Measurements from ENCODE around the gene SLC26A3.

SLC26A3 gene

DNA sequence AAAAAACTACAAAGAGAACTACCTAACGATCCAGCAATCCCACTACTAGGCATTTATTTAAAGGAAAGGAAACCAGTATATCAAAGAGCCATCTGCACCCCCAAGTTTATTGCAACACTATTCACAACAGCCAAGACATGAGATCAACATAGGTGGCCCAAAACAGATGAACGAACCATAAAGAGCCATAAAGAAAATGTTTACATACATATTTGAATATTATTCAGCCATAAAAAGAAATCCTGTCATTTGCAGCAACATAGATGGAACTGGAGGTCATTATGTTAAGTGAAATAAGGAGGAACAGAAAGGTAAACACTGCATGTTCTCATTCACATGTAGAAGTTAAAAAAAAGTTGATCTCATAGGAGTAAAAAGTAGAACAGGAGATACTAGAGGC lies 15.6 kb upstream of the SLC26A3 start:
- no peaks in the 10 kb centered on the region for H3K36me3 ChIP-seq
- H3K4me3 ChIP-seq = no peak overlapping the region
- H3K4me2 ChIP-seq = no peak overlapping the region
- no peak for TF ChIP-seq Cebpa-rat (IDR thresholded peaks at IDR 0.05)
- H3K27ac ChIP-seq = no peak overlapping the region
- no peaks in the 10 kb centered on the region for H3K9me3 ChIP-seq
- H3K9ac ChIP-seq = no peak overlapping the region
- H3K4me1 ChIP-seq = peaks cover 7% of the 10 kb centered on the region
- H3K27me3 ChIP-seq = no peaks in the 10 kb centered on the region
- H4K20me1 ChIP-seq = no peaks in the 10 kb centered on the region

DNA sequence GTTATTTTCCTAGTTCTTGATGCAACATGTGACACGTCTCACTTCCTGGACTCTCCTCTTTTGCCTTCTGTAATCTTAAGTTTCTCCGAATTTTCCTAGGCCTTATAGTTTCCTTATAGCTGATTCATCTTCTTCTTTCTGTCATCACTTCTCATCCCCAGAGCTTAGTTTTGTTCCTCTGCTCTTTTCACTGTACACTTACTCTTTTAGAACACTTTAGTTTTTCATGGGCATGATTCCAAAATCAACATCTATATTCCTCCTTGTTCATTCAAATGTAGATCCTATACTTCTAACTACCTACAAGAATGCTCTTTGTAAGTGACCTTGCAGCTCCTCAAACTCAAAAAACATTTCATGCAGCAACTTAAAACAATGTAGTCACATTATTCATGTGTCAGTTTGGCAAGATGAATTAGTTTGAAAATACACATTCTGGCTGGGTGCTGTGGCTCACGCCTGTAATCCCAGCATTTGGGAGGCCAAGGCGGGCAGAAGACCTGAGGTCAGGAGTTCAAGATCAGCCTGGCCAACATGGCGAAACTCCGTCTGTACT lies 13.1 kb upstream of the SLC26A3 start:
- no peak for TF ChIP-seq Cebpa-rat (IDR thresholded peaks at IDR 0.05)
- no peaks in the 10 kb centered on the region for H3K36me3 ChIP-seq
- H3K9ac ChIP-seq = no peak overlapping the region
- H3K4me3 ChIP-seq = no peak overlapping the region
- no peak overlapping the region for H3K27ac ChIP-seq
- no peak overlapping the region for H3K4me2 ChIP-seq
- no peaks in the 10 kb centered on the region for H4K20me1 ChIP-seq
- H3K27me3 ChIP-seq = no peaks in the 10 kb centered on the region
- H3K4me1 ChIP-seq = peaks cover 10% of the 10 kb centered on the region
- H3K9me3 ChIP-seq = no peaks in the 10 kb centered on the region

DNA sequence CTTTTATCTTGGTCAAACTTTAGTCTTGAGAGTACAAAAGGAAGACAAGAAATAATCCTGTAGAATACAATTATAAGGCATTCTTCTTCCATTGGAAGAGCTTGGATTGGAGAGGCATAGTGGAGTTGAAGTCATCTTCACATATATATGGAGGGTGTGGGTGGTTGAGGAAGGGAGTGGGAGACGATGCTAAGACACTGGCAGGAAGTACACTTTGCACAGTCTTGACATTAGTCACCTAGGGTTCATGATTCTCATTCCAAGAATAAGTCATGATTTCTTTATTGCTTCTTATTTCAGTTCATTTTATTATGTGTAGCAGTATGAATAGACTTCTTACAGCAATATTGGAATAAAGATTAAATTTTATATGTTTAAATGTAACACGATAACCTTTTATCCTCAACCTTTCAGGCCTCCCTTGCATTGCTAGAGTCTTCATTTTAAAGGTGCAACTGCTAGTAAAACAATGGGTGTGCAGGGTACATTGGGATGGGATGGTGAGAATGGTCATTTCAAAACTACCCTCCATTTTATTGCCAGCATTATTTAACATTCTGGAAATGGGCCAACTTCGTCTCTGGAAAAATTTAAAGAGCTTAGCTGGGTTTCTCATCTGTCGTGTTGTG lies 12.3 kb upstream of the SLC26A3 start:
- no peak for TF ChIP-seq Cebpa-rat (IDR thresholded peaks at IDR 0.05)
- no peaks in the 10 kb centered on the region for H3K36me3 ChIP-seq
- no peak overlapping the region for H3K9ac ChIP-seq
- H3K4me3 ChIP-seq = no peak overlapping the region
- H3K4me1 ChIP-seq = peaks cover 10% of the 10 kb centered on the region
- no peaks in the 10 kb centered on the region for H3K27me3 ChIP-seq
- H3K9me3 ChIP-seq = no peaks in the 10 kb centered on the region
- no peaks in the 10 kb centered on the region for H4K20me1 ChIP-seq
- H3K27ac ChIP-seq = no peak overlapping the region
- no peak overlapping the region for H3K4me2 ChIP-seq

DNA sequence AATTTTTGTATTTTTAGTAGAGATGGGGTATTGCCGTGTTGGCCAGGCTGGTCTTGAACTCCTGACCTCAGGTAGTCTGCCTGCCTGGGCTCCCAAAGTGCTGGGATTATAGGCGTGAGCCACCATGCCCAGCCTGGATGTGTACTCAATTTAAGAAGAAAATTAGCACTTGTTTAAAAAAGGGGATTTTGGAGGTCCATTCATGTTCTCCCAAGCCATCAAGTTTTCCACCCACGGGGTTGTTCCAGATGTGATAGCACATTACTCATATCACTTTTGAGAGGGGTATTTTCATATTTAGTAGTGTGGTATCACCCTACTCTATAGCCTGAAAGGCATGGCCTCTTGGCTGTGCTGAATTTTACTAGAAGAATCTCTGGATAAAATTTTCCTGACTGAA lies 10.5 kb upstream of the SLC26A3 start:
- Histone ChIP-seq H3K4me3 (no peak overlapping the region), H3K36me3 (no peaks in the 10 kb centered on the region), H3K9me3 (no peaks in the 10 kb centered on the region), H3K27ac (no peak overlapping the region), H3K27me3 (no peaks in the 10 kb centered on the region), H3K4me1 (peaks cover 10% of the 10 kb centered on the region), H4K20me1 (no peaks in the 10 kb centered on the region), H3K9ac (no peak overlapping the region), H3K4me2 (peak overlapping the region; percentile 2; the same call in 1 of the 2 replicates)
- TF ChIP-seq Cebpa-rat (IDR thresholded peaks at IDR 0.05) = no peak

DNA sequence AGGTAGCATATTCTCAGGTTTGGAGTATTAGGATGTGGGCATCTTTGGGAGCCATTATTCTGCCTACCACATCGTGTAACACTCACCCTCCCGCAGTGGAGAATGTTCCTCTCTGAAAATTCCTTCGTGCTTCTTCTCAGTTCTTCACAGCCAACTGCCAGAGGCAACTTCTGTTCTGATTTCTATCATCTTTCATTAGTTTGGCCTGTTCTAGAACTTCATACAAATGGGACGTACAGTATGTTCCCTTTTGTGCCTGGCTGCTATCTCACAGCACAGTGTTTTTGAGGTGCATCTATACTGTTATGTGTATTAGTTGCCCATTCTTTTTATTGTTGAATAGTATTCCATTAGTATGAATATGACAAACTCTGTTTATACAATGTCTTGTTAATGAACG lies 8.9 kb upstream of the SLC26A3 start:
- Histone ChIP-seq H3K36me3 (no peaks in the 10 kb centered on the region), H3K4me3 (no peak overlapping the region), H3K4me1 (peaks cover 10% of the 10 kb centered on the region), H3K27ac (no peak overlapping the region), H3K9ac (no peak overlapping the region), H4K20me1 (no peaks in the 10 kb centered on the region), H3K4me2 (no peak overlapping the region), H3K27me3 (no peaks in the 10 kb centered on the region), H3K9me3 (no peaks in the 10 kb centered on the region)
- no peak for TF ChIP-seq Cebpa-rat (IDR thresholded peaks at IDR 0.05)

DNA sequence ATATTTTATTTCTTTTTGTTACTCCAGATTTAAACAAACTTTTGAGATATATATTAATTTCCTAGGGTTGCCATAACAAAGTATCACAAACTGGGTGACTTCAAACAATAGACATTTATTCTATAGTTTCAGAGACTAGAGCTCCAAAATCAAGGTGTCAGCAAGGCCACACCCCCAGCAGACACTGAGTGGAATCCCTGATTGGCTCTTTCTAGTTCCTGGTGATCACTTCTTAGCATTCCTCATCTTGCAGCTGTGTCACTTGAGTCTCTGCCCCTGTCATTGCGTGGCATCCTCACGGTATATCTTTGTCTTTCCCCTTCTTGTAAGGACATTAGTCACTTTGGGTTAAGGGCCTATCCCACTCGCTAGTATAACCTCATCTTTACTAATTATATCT lies 7.6 kb upstream of the SLC26A3 start:
- Histone ChIP-seq H3K9me3 (no peaks in the 10 kb centered on the region), H3K27me3 (no peaks in the 10 kb centered on the region), H4K20me1 (no peaks in the 10 kb centered on the region), H3K36me3 (no peaks in the 10 kb centered on the region), H3K4me1 (peaks cover 10% of the 10 kb centered on the region), H3K27ac (no peak overlapping the region), H3K4me3 (no peak overlapping the region), H3K9ac (no peak overlapping the region), H3K4me2 (no peak overlapping the region)
- no peak for TF ChIP-seq Cebpa-rat (IDR thresholded peaks at IDR 0.05)

DNA sequence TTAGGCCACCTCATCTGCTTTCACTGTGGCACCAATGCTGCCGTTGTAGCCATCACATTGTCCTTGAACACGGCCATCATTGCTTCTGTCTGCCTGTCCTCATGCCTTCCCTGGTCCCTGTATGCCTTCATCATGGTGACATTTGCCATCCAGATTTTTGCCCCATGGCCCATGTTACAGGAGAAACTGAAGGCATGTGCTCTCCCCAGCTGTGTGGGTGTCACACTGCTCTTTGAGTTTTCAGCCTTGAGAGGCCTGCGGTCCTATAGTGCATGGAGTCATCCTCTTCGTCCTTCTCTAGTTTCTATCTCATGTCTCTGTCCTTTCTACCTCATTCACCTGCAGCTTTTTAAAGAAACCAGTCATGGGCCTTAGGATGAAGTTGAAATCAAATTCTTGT lies 6.2 kb upstream of the SLC26A3 start:
- TF ChIP-seq Cebpa-rat (IDR thresholded peaks at IDR 0.05) = no peak
- H3K27me3 ChIP-seq = no peaks in the 10 kb centered on the region
- H3K9me3 ChIP-seq = no peaks in the 10 kb centered on the region
- H3K36me3 ChIP-seq = no peaks in the 10 kb centered on the region
- H4K20me1 ChIP-seq = no peaks in the 10 kb centered on the region
- no peak overlapping the region for H3K4me2 ChIP-seq
- H3K9ac ChIP-seq = no peak overlapping the region
- H3K4me3 ChIP-seq = no peak overlapping the region
- H3K4me1 ChIP-seq = peaks cover 9% of the 10 kb centered on the region
- no peak overlapping the region for H3K27ac ChIP-seq

DNA sequence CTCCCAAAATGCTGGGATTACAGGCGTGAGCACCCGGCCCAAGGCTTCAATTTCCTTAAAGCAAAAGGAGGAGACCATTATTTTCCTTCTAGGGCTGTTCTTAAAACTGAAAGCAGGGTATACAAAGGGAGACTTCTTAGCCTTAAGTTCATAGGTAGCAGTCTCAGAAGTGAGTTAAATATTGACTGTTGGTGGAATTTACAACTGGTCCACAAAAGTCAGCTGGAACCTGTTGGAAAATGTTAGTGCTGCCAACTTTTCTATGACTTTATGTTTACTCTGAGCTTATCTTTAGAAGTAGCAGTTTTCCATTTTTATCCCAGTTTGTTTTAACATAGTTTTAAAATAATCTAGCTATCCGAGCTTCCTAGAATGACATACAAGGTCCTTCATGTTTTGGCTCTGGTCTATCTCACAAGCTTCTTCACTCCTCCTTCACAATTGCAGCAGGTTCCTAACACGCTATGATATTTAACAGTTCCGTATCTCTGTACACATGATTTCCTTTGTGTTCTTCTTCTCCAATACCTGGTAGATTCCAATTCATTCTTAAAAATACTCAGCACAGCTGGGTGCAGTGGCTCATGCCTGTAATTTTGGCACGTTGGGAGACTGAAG lies 3.3 kb downstream of the SLC26A3 start:
- TF ChIP-seq Cebpa-rat (IDR thresholded peaks at IDR 0.05) = no peak
- Histone ChIP-seq H3K4me2 (no peak overlapping the region), H3K9me3 (no peaks in the 10 kb centered on the region), H3K27me3 (no peaks in the 10 kb centered on the region), H3K4me1 (no peaks in the 10 kb centered on the region), H3K36me3 (no peaks in the 10 kb centered on the region), H4K20me1 (no peaks in the 10 kb centered on the region), H3K4me3 (no peak overlapping the region), H3K27ac (no peak overlapping the region), H3K9ac (no peak overlapping the region)

DNA sequence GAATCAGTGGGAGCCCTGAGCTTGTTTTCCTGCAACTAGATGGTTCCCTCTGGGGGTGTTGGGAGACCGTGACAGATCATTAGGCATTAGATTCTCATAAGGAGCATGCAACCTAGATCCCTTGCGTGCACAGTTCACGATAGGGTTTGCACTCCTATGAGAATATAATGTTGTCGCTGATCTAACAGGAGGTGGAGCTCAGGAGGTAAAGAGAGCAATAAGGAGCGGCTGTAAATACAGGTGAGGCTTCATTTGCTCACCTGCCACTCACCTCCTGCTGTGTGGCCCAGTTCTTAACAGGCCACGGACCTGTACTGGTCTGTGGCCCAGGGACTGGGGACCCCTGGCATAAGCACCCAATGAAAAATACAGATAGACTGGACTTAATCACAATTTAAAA lies 10.7 kb downstream of the SLC26A3 start:
- H3K4me3 ChIP-seq = no peak overlapping the region
- peaks cover 8% of the 10 kb centered on the region; the same call in 1 of the 2 replicates for H3K4me1 ChIP-seq
- no peak for TF ChIP-seq Cebpa-rat (IDR thresholded peaks at IDR 0.05)
- no peak overlapping the region for H3K4me2 ChIP-seq
- H3K9me3 ChIP-seq = no peaks in the 10 kb centered on the region
- H3K27ac ChIP-seq = no peak overlapping the region
- no peaks in the 10 kb centered on the region for H4K20me1 ChIP-seq
- H3K9ac ChIP-seq = no peak overlapping the region
- H3K36me3 ChIP-seq = no peaks in the 10 kb centered on the region
- H3K27me3 ChIP-seq = no peaks in the 10 kb centered on the region

DNA sequence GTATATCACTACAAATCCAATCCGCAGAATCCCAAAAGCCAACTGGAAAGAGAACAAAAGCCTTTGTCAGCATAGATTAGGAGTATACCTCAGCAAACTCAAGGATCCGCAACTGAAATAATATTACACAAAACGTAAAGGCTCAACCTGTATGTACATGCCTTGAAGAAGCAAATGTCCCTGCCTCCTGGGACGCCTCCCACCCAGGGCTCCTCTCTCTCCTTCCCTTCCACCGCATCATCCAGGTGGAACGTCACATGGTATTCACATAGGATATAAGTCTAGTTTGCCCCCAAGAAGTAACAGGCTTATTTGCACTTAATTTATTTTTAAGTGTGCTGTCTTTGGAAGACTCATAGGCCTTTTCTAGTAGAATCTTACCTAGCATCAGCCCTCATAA lies 13.4 kb downstream of the SLC26A3 start:
- Histone ChIP-seq H3K9ac (no peak overlapping the region), H3K36me3 (no peaks in the 10 kb centered on the region), H3K4me1 (peaks cover 8% of the 10 kb centered on the region; the same call in 1 of the 2 replicates), H3K27me3 (no peaks in the 10 kb centered on the region), H3K4me2 (no peak overlapping the region), H3K9me3 (no peaks in the 10 kb centered on the region), H4K20me1 (no peaks in the 10 kb centered on the region), H3K27ac (no peak overlapping the region), H3K4me3 (no peak overlapping the region)
- no peak for TF ChIP-seq Cebpa-rat (IDR thresholded peaks at IDR 0.05)
